GM19397 (cell line): ENCODE data around the gene TTC21A.
"Not testable (repeated sequence)": the region's sequence is repeated elsewhere in the genome, so short reads cannot be mapped to it uniquely, and the experiment has no call there.

ENCODE experiments used
- ATAC-seq: cut with Tn5 transposase; IDR thresholded peaks from one replicate; pipeline ENCODE4 v1.9.1; 2021; ENCODE audit warnings: mild to moderate bottlenecking, moderate library complexity; ENCODE audit not compliant: unreplicated experiment

The TTC21A gene

DNA sequence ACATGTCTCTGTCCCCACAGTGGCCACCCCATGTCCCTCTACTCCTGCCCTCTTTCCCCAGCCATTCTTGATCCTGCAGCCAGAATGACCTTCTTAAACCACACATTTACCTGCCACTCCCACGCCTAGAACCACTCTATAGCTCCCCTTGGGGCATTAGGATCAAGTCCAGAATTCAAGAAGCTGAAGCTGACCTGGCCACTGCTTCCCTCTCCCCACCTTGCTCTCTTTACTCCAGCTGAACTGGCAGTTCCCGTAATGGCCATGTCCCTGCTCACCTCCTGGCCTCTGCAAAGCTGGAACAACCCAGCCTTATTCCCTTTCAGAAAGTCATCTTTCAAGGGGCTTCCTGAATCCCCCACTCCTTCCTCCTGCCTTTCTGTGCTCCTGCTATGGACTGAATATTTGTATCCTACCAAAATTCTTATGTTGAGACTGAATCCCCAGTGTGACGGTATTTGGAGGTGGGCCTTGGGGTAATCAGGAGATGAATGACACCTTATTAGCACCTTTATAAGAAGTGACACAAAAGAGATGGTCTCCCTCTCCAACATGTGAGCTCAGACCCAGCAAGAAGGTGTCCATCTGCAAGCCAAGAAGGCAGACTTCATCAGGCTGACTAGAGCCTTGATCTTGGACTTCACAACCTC, 42.1 kb downstream of the TTC21A start:
- ATAC-seq = no peak

GRCh38 chr3:39150148-39150802, 42.8 kb downstream of the TTC21A start:
- ATAC-seq = no peak

- no peak for ATAC-seq
Observed at GRCh38 chr3:39150803-39151631, 43.5 kb downstream of the TTC21A start.

GRCh38 chr3:39153977-39154279, 46.4 kb downstream of the TTC21A start:
- no peak for ATAC-seq

DNA sequence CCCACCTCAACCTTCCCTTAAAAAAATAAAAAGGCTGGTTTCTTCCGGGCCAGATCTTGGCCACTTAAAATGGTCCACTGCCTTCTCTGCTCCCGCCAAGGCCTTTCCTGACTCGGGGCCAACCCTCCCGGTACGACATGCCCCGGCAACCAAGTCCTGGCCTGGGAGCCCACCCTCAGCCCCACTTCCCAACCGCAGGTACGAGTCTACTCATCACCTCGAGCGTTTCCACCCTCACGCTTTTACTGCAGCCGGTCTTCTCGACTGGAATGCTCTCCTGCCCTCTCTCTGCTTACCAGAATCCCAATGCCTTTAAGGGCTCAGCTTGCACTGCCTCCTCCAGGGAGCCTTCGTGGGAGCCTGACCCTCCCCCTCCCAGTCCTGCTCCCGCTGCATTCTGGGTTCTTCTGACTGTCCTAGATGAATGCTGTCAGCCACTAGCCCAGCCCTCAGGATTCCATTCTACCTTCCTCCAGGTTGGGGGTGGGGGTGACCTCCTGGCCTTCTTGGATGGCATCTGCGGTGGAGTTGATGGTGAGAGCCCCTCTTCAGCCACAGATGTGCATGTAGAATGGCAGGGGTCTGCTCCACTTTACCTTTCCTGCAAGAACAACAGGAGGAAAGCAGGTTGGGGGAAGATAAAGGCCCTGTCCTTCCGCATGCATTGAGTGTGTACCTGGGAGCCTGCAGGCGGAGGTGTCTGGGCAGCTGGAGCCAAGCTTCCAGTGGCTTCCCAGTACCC, 47.0 kb downstream of the TTC21A start:
- no peak for ATAC-seq

GRCh38 chr3:39156421-39156820, 48.9 kb downstream of the TTC21A start:
- ATAC-seq = no peak

GRCh38 chr3:39157359-39157758, 49.9 kb downstream of the TTC21A start:
- no peak for ATAC-seq

- ATAC-seq = no peak
Observed at GRCh38 chr3:39158148-39158715, 50.8 kb downstream of the TTC21A start.

DNA sequence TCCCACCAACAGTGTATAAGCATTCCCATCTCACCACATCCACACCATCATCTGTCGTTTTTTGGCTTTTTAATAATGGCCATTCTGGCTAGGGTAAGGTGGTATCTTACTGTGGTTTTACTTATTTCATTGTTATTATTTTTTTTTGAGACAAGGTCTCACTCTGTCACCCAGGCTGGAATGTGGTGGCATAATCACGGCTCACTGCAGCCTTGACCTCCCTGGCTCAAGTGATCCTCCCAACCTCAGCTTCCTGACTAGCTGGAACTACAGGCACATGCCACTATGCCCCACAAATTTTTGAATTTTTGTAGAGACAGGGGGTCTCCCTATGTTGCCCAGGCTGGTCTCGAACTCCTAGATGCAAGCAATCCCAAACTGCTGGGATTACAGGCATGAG, 56.9 kb downstream of the TTC21A start:
- ATAC-seq = no peak

GRCh38 chr3:39165518-39165917, 58.0 kb downstream of the TTC21A start:
- ATAC-seq = no peak

DNA sequence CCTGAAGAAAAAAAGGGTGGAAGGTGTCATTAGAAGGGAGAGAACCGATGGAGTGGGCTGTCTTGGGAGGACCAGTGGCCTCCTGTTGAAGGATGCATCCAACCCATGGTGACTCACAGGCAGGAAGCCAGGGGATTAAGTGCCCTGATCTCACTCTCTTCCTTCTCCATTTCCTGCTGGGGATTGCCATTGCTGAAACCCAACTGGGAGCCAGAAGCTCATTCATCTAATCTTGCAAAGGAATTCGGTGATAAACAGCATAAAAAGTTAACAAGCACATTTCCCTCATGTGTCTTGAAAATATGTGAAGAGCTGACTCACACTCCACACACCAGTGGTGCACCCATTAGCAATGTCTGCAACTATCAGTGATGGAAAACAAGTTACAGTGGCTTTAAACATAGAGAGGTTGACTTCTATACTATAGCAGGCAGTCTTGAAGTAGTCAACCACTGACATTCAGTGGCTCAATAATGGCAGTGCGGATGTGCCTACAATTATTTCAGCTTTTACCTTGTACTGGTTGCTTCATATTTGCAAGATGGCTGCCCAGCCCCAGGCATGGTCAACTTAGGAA, 58.7 kb downstream of the TTC21A start:
- no peak for ATAC-seq

DNA sequence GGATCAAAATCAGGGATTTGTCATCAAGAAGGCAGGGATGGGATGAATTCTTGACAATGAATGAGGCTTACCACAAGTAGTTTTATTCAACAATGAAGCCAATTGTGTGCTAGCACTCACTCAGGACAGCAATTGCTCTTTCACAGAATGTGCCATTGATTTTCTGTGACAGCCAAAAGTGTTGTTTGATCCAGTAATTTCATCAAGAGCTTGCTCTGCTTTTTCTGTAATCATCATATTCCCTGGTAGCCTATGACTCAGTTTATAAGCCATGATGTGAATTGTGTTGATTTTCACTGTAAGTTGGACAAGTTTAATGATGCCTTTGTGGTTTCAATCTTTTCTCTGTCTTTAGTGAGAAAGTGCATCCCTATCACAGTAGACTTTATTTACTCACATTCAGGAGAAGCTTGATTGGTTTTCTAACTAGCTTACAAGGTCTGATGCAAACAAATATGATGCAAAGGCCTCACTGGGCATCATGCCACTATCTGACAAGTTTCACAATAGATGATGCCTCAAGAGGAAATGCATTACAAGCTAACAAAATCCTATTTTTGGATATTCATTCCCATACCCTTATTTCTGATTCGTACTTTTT, 59.6 kb downstream of the TTC21A start:
- no peak for ATAC-seq

DNA sequence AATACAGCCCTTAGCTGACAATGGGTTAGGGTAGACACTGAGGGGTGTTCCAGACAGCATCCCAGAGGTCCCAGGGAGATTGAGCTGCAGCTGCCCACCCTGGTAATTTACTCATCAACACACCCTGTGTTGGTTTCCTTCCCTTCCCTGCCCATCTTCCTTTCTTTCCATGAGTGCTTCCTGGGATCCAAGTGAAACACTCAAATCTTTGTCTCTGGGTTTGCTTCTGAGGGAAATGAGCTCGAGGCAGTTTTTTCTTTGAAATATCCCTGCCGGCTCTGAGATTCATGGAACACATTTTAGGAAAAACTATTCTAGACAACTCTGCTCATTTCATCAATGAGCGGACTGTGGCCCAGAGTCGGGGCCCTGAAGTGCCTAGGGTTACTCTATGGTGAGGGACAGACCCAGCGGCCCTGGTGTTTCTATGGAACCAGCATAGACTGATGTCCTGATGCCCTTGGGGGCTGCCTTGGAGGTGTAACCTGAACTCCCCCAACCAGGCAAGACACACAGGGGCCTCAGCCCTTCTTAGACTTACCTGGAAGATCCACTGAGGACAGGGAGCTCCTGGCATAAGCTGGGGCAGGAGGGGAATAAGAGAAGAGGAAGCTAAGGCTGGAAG, 60.8 kb downstream of the TTC21A start:
- no peak for ATAC-seq

DNA sequence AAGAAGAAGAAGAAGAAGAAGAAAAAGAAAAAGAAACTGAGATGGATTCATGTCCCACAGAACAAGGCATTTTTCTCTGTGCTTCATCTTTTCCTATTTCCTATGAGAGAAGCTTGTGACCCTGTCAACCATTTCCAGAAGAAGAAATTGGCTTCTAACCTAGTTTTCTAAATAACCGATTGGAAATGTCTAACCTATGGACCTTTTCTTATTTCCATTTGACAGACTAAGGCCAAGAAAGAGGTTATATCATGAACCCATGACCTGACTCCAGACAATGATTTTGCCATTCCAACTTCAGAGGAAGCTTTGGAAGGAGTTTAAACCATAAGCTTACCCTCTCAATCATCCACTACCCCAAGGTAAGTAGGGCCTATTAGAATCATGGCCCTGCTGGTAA, 62.2 kb downstream of the TTC21A start:
- no peak for ATAC-seq

DNA sequence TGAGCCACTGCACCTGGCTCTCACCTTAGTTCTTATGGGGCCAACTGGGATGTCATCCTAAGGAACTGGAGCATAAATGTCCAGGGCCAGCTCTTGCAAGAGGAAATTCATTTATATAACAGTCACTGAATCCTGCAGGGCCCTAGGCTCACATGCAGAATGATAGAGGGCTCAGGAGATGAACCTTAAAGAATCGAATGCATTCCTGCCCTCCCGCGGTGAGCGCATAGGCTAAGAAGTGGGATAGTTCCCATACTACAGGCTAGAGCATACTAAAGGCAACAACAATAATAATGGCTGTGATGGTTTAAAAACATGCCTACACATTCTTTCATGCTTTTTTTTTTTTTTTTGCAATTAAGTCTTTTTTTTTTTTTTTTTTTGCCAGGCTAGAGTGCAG, 63.0 kb downstream of the TTC21A start:
- no peak for ATAC-seq

- ATAC-seq = not testable (repeated sequence)
Observed at GRCh38 chr3:39170877-39171276, 63.4 kb downstream of the TTC21A start.

- ATAC-seq = no peak
Observed at GRCh38 chr3:39171860-39172259, 64.4 kb downstream of the TTC21A start.

DNA sequence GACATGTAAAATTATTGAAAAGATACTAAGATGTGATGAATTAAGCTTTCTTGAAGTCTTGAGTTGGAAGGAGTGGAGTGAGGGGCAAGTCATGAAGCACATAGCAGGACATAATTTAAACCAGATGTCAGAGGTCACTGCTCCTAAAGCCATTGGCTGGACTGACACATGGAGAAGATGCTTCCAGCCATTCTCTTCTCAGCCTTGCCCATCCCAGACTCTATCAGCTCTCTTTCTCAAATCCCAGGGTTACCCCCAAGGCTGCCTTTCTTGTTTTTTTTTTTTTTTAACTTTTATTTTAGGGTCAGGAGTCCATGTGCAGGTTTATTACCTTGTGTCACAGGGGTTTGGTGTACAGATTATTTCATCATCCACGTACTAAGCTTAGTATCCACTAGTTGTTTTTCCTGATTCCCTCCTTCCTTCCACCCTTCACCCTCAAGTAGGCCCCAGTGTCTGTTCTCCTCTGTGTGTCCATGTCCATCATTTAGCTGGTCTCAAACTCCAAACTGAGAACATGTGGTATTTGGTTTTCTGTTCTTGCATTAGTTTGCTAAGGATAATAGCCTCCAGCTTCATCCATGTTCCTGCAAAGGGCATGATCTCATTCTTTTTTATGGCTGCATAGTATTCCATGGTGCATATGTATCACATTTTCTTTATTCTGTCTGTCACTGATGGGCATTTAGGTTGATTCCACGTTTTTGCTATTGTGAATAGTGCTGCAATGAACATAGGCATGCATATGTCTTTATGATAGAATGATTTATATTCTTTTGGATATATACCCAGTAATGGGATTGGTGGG, 66.0 kb downstream of the TTC21A start:
- ATAC-seq = no peak
